GM18498 (cell line): Measurements from ENCODE around the gene SLC17A9.
"Not testable (repeated sequence)": the region's sequence is repeated elsewhere in the genome, so short reads cannot be mapped to it uniquely, and the experiment has no call there.

ENCODE experiments used
- ATAC-seq: cut with Tn5 transposase; IDR thresholded peaks from one replicate; pipeline ENCODE4 v1.9.1; 2021; ENCODE audit warnings: mild to moderate bottlenecking, moderate library complexity; ENCODE audit not compliant: unreplicated experiment

The SLC17A9 gene

DNA sequence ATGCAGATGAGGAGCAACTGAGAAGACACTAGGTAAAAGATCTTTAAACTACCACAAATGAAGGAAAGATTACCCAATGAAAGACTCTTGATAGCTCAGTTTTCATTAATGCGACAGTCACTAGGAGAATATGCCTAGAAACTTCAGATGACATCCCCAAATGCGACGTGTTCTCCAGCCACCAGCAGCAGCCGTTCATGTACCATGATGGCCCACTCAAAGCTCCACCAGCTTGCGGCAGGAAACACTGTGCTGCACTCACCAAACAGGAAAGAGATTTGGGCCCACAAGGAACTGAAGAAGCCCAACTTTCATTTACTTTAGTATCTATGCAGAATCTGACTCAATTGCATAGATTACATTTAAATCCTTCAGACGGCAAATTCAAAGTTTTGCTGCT lies 33.7 kb upstream of the SLC17A9 start:
- peak; percentile 49 for ATAC-seq

DNA sequence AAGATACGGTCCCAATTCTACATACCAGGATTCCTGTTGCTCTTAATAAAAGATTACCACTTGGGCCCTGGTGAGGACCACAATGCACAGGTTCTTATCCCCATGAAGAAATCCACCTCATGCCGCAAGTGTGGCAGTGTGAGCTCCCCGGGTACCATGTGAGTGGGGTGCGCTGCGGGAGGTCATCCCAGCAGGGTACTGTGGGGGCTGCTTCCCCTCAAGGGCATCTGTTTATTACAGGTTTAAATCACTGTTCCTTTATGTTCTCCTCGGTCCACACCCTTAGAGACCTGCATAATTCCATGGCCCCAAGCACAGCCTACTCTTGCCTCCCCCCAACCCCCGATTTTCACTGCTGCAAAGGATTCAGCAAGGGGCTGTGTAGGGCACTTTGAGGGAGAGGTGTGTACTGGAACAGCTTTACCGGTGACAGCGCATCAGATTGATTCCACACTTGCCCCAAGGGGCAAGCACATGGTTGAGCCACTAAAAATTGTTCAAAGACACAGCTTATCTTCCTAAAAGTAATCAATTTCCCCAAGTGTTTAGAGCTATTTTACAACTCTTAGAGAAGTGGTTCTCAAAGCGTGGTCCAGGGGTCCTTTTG lies 32.4 kb upstream of the SLC17A9 start:
- no peak for ATAC-seq

DNA sequence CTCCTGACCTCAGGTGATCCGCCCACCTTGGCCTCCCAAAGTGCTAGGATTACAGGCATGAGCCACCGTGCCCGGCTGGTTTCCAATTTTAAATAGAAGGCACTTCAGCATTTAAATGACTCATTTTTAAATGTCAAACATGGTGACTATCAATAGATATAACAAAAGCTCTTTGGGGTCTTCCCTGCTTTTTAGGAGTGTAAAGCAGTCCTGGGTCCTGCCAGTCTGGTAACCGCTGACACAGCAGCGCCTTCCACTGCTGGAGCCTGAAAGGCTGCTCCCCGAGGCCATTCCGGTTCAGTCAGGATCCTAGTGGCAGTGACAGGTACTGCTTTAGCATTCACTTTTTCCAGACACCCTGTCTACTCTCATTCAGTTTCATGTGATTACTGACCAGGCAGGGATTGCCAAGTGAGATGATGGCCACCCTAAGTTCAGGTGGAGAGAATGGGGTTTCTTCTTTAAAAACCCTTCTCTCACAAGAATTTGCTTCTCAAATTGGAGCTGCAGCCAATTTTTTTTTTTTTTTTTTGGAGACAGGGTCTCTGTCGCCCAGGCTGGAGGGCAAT lies 31.3 kb upstream of the SLC17A9 start:
- ATAC-seq, result no peak

DNA sequence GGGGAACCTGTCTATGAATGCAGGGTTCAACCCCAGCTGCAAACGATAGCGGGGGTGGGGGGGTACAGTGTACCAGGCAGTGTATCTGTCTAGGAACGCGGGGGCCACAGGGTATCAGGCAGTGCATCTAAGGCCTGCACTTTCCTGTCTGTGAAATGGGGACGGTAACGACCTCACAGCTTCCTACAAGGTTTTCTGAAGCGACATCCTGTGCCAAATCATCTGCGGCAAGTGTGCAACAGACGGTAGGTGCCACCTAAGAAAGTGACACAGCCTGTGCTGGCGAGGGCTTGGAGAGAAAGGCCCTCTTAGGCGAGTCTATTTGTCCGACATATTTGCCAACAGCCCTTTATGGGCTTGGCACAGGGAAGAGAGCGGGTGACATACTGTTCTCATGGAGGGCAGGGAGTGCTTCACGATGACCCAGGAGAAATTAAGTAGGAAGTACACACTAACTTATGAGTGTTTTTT lies 30.0 kb upstream of the SLC17A9 start:
- no peak for ATAC-seq

DNA sequence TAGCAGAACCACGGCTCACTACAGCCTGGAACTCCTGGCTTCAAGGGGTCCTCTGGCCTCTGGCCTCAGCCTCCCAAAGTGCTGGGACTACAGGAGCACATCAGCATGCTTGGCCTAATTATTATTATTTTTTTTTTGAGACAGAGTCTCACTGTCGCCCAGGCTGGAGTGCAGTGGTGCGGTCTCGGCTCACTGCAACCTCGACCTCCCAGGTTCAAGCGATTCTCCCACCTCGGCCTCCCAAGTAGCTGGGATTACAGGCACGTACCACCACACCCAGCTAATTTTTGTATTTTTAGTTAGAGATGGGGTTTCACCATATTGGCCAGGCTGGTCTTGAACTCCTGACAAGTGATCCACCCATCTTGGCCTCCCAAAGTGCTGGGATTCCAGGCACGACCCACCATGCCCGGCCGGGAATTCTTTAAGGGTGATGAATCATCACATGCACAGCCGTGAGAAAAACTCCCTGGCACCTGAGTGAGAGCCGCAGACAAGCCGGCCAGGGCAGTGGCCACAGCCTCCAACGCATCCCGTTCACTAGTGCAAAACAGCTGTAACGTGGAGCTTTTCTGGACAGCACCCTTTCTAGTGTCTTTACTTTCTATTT lies 29.3 kb upstream of the SLC17A9 start:
- not testable (repeated sequence) for ATAC-seq

DNA sequence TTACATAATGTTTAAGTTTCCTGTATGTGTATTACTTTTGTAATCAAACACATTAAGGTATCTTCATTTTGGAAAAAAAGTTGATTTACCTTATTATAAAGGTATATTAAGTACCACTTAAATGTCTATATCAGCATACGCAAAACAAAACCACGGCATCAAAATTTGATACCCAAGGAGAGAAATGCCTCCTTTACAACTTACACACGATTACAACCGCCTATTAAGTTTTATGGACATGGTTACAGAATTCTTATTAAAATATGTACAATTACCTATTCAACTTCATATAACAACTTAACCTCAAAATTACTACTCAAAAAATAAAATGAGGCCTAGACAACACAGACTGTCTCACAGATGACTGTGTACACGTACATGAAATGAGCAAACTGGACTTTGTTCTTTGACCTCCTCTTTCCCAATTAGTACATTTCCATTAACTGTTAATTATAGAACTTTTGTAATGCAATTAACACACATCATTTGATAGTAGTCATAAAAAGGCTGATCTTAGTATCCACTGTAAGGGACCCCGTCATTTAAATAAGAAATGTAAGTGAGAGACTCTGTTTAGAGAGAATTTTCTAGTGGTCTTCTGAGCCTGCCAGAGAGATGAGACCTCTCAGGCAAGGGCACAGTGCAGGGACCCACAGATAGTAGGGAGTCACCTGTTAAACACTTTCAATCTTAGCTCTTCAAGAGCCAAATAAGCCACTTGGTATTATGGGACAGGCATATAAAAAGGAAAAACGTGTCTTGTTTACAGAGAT lies 28.7 kb upstream of the SLC17A9 start:
- no peak for ATAC-seq

DNA sequence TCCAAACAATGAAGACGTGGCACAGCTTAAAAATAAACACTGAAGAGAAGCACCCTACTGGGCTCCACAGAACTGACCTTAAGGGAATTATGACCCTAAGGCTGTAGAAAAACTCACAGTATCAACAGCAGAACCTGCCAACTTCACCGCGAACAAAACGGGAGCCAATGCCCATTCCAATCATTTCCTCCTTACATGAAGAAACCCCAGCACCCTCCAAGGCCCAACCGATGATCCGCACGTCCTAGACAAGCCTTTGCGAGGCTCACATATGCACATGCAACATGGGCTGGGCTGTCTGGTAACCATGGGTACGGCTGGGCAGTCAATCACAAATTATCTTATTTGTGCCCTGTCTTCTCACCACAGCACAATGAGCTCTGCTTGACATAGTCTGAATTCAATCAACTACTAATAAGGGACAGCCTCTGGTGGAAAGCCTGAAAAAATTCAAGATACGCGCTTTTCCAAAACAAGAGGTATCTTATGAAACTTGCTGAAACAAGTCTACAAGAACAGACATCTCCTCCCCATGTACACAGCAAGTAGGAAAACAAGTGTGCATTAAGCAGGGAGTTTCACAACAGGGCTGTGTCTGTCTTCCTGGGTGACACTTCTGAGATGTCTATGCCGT lies 27.9 kb upstream of the SLC17A9 start:
- ATAC-seq, result no peak

DNA sequence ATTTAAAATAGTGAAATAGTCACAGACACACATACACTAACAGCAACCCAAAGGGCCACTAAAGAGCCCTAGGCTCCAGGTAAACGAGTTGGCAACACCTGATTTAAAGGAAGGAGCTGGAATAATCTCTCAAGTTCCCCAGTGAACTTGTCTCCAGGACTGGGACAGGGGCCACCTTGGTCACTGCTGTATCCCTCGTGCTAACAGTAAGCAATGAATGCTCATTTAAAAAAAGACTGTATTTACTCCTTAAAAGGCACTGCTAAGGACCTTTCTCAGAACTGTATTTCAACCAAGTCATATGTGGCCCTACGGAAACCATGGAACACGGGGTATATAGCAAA lies 27.5 kb upstream of the SLC17A9 start:
- no peak for ATAC-seq

DNA sequence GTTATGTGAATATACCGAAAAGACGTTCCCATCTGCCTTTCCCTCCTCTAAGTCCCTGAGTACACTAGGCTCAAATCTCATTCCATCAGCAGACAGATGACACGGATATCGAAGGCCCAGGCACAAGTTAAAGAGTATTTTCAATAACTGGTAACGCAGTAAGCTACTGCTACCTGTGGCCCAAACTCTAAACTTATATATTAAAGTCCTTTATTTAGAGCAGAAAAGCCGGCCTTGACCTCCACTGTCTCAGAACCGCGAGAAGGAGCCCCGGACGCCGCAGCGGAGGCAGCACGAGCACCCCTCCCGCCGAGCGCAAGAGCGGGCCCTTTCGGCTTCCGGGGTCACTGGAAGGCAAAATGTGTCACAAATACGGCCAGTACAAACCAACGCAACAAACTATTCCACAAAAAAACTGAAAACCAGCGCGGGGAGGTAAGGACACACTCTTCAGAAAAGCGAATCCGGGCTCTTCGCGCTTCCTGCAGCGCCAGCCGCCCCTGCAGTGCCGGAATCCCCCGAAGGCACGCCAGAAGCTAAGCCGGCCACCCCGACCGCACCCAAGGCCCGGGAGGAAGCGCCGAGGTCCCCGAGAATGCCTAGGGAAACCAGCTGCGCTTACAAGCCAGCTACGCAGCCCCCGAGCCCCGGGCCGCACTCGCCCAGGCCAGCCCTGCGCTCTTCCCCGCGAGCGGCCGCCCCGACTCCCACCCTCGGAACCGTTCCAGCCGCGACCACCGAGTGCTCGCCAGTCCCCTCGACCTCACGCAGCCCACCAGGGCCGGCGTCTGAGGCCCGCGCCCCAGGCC lies 26.9 kb upstream of the SLC17A9 start:
- peak; percentile 26 for ATAC-seq

DNA sequence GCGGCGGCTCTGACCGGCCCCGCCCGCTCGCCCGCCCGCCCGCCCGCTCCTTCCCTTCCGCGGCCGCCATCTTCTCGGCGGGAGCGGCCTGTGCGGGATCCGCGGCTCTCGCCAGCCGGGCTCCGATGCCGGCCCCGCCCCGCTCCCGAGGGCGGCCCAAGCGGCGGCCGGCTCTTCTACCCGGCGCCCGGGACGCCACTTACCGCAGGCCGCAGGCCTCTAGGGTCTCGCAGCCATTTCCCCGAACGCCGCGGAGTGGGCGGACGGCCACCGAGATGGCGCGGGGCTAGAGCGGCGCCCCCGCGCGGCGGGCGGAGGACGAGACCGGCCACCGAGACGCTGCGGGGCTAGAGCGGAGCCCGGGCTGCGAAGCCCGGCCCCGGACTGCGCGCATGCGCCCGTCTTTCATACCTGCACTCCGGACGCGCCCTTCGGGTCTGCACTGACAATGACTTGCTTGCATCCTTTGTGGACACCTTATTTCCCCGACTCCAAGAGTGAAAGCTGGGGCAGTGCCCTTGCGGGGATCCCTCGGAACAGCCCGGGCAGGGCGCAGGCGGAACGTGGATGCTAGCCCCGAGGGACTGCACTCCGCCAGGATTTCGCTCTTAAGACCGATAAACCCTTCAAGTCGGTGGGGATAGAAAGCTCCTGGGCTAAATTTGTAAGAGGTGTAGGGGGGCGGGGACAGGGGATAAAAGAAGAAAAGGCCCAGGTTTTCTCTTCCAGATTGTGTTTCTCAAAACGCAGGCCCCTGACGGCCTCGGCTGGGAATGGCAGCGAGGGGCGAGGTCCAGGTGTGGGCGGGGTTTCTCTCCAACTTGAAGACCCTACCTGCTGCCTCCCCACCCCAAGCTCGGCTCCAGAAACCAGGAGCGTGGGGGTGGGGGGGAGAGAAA lies 26.0 kb upstream of the SLC17A9 start, which contains the start of gene DIDO1:
Gene DIDO1, minus strand, starts transcription at position 277 of the 899 bp plus-strand sequence.
- ATAC-seq, result peak; percentile 79

DNA sequence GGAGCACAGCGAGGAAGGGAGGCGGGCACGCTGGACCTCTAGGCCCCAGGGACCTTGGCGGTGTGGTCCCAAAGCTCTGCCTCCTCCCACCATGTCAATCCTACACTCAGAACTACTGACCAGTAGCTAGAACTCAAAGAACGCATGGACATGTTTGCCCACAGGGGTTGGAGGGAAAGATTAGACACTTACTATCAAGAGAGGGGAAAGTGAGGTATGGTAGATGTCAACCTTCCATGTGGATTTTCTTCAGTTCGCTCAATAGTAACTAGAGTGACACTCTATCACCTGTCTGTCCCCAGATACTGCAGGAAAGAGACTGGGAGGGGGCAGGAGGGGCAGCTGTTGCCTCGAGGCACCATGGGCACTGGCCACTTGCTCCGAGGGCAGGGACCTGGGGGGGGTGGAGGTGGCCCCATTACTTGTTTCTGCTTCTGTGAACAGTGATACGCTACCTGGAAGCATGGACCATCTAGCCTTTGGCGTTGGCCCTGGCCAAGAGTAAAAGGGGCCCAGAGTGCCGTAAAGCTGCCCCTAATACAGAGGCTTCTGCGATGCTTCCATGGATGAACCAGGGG lies 25.3 kb upstream of the SLC17A9 start:
- no peak for ATAC-seq

DNA sequence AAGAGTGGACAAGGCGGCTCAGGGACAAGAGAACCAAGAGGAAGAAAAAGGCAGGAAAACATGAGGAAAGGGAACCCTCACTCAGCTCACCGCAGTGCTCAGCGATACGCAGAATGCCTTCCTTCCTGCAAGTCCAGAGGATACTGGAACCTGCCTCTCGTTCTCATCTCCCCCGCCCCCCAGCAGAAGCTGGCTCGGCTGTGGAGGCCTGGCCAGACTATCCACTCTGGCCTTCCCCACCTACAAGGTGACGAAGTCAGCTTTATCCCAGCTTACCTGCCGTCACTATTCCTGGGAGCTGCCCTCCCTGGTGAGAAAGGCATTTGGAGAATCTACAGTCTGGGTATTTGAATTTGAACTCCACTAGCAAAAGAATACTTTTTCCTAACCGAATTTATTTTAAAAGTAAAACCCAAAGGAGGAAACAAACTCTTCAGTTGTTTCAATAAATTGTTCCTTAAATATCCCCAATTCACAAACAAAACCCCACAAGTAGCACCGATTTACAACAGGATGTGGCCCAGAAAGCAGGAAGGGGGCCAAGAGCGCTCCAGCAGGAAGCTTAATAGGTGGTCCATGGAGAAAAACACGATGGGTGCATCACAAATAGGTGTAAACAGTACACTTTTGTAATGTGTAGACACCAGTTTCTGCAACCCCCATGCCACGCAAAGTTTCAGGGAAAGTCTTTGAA lies 24.1 kb upstream of the SLC17A9 start:
- no peak for ATAC-seq

DNA sequence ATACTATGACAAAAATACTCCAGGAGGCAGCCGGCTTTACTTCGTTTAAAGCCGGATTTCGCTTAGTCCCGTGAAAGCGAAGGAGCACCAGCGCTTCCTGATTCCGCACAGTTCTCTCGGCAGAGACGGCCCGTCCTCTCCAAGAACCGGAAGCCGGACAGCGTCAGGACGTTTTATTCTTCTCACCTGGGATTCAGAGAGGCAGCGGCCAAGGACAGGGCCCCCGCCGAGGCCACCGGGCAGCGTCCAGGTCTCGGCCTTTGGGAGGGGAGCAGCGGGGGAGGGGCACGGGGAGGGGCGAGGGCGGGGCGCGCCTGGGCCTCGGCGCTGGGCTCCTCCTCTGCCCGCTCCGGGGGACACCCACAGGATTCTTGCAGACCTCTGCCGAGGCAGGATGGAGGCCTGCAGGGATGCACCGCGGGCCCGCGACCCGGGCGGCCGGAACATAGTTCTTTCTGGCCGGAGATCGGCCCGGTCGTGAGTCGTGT lies 23.4 kb upstream of the SLC17A9 start:
- no peak for ATAC-seq

DNA sequence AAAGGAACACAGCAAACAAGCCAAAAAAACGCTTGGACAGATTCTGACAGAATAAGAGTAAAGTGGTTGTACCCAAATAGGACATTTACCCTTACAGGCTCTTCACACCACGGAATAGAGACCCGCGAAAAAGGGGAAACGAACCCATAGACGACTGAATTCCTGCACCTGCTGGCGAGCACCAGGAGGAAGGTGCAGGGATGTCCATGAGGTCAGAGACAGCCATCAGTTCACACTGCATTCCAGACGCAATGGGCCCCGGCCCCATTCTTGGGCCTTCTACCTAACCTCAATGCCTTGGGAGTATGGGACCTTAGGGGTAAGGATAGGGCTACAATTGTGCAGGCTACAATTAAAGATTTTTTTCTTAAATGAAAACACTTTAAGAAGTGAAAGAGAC lies 21.0 kb upstream of the SLC17A9 start:
- no peak for ATAC-seq

DNA sequence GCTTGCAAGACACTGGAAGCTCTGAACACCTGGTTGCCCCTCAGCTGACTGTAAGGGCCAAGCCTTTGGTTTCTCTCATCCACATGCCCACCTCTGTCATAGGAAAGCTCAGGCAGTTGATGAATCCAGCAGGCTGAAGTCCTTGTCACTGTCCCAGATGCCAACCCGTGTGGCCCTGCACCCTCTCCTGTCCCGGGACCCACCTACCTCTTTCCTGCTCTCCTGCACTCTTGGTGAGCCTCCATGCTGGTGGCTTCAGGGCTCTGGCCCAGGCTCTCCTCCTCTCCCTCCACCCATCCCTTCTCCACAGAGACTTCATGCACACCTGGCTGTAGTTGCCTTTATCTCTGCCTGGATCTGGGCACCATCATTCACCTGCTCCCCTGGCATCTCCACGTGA lies 18.5 kb upstream of the SLC17A9 start:
- ATAC-seq, result no peak

DNA sequence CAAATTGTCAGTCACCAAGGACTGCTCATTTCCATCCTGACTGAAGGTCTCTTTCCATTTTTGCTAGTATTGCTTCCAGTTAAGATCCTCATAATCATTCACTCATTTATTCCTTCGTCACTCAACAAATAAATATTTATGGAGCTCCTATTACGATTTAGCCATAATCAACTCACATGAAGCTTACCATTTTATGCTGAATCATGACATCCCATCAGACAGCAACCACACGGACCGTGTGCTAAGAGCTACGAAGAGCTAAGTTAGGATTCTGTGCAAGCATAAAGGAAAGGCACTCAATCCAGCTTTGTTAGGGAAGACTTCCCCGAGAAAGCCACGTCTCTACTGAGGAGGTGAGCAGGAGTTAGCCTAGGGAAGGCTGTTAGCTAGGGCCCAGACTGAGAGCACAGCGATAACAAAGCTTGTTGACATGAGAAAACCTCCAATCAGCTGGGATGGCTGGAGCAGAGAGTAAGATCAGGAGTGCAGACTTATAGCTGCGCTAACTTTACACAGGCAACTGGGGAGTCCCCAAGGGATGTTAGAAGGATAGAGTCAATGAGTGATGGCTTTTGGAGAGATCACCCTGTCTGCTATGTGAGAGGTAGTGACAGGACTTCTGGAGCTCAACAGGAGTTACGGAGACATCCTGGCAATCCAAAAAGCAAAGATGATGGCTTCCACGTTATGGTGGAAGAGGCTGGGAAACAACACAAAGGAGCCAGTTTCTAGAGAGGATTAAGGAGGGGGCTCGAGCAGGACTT lies 17.1 kb upstream of the SLC17A9 start:
- ATAC-seq, result no peak

DNA sequence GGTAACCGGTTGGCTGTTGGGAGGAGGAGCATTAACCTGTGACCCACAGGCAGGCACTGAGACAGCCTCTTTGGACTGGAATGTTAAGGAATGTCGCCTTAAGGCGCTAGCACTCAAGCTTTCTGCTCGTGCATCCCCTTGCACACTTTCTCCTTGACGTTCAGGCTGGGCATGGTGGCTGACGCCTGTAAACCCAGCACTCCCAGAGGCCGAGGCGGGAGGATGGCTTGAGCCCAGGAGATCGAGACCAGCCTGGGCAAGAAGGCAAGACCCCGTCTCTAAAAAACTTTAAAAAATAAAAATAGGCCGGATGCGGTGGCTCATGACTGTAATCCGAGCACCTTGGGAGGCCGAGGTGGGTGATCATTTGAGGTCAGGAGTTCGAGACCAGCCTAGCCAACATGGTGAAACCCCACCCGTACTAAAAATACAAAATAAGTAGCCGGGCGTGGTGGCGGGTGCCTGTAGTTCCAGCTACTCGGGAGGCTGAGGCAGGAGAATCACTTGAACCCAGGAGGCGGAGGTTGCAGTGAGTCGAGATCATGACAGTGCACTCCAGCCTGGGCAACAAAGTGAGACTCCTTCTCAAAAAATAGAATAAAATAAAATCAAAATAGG lies 16.4 kb upstream of the SLC17A9 start:
- no peak for ATAC-seq
